GM18951 (cell line): ENCODE data around the gene POC1A.

Source experiments
- POLR2A ChIP-seq: IDR thresholded peaks from 4 replicates; pipeline ENCODE4 v1.6.1; 2011; ENCODE audit warnings: mild to moderate bottlenecking; ENCODE audit not compliant: insufficient read length, insufficient read depth; ENCODE audit errors: extremely low read depth
- in situ Hi-C: fragments of 300-500 bp; cut with MboI; formaldehyde crosslinking; loops from one replicate; pipeline ENCODE4 v1.12.0; 2022; ENCODE audit warnings: low sequenced_read_pairs, mixed read lengths, inconsistent platforms; ENCODE audit not compliant: unreplicated experiment

The POC1A gene

GRCh38 chr3:52084954-52085680, 69.1 kb downstream of the POC1A start:
- in situ Hi-C loops = no loop called here
- no peak for TF ChIP-seq POLR2A

GRCh38 chr3:52084216-52084945, 69.8 kb downstream of the POC1A start:
- no peak for TF ChIP-seq POLR2A
- in situ Hi-C loops = no loop called here

GRCh38 chr3:52083556-52084087, 70.6 kb downstream of the POC1A start:
- no peak for TF ChIP-seq POLR2A
- in situ Hi-C loops = no loop called here

DNA sequence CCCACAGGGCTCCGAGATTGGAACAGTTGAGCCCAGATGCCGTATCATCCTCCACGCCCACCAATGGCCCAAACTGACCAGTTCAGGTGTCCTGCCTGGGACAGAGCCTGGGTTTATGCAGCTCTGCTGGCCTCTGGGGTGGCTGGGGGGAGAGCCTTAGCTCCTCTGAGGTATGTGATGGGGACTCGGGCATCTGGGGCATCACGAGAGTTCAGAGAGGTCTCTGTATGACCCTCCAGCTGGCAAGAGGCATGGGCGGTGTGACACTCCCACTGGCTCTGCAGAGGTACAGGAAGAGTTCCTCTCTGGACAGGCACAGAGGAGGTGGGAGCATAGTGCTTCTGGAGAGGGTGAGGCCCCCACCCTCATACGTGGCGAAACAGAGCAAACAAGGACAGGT, 71.3 kb downstream of the POC1A start:
- no peak for TF ChIP-seq POLR2A

DNA sequence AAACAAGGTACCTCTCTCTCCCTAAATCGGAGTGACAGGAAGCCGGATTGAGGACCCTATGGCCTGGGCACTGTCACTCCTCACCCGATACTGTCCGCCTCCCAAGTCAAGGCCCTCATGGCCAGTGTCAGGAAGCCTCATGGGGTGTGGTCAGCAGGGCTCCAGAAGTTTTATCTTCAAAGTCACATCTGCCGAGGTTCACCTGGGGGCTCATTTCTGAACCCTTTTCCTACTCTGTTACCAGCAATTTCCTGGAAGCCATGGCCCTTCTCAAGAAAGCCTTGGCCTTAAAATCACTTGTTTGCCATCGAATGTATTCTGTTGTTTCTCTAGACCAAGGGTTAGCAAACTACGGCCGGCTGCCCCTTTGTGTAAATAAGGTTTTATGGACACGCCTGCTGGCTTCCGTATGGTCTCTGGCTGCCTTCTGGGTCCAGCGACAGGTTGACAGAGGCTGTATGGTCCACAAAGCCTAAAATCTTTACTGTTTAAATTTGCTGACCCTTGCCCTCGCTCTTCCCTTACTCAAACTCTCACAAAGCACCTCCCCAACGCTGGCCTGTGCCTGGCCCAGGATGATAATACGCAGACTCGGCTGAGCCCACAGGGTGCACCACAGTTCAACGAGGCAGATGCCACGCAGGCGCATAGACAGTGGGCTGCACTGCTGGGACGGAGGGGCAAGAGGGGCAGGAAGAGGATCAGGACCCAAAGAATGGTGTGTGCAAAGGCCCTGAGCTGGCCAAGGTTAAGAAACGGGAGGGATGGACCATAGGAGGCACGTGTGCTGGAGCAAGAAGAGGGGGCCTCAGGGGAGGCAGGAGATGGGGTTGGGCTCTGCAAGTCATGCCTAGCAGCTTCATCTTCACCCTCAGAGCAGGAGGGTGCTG, 73.1 kb downstream of the POC1A start:
- no peak for TF ChIP-seq POLR2A
- in situ Hi-C loops = no loop called here

More for the DNA sequence above, 71.3 kb downstream of the POC1A start:
- in situ Hi-C loops = no loop called here

DNA sequence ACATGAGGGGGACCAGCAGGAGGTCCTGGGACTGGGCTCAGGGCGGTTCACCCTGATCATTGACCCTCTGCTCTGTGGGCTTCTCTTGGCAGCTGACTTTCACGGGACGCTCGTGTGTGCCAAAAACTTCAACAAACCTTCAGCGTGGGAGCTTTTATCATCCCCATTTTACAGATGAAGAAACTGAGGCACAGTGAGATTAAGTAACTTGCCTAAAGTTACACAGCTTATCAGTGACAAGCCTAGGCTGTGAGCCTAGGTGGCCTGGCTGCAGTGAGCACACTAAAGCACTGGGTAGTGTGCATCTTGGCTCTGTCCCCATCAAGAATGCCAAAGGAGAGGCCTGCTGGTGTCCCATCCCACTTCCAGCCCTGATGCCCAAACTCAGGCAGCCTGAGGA, 74.3 kb downstream of the POC1A start:
- in situ Hi-C loops = no loop called here
- TF ChIP-seq POLR2A = no peak

DNA sequence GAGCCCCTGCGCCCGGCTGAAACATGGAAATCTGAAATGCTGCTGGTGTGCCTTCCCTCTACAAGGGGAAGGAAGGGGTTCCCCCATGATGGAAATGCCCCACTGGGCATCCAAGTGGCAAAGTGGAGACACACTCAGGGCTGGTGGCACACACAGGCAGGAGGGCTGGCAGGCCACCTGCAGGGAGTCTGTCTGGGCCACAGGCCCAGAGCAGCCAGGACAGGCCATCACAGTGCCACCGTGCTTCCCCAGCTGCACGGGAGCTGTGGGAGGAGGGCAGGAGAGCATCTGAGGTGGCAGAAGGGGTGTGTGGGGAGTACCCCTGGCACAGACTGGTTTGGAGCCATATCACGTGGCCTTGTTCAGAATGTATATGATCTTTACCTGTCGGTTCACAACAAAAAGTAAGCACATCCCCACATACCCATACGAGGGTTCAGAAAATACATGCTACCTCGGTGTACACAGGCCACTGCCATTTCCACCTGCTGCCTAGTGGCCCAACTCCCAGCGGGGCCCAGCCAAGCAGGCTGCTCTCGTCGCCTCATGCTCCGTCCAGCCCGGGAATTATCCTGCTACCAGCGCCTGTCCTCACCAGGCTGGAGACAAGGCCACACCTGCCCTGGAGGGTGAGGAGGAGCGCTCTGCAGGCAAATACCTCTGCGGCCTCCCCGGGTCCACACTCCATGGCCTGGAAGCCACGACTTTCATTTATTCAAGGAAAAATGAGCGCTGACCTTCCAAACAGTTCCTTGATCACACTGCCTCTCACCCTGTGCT, 75.3 kb downstream of the POC1A start:
- no peak for TF ChIP-seq POLR2A
- in situ Hi-C loops = no loop called here

DNA sequence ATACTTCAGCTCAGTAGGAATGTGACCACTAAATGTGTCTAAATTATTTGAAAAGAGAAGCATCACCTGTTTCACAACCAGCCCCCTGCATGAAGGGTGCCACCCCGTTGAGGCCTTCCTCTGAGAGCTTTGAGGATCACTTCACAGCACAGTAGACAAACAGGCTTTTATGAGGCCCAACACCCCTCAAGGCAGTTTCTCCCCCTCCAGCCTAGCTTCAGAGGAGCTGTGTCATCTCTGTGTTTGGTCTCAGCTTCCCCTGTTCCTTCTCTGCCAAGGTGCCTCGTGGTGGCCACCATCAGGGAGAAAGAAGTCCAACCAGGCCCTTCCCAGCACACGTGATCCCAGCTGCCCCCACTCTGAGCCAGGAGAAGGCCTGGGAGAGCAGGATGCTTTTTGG, 76.3 kb downstream of the POC1A start:
- in situ Hi-C loops = no loop called here
- TF ChIP-seq POLR2A = no peak

GRCh38 chr3:52076896-52077780, 77.1 kb downstream of the POC1A start:
- no peak for TF ChIP-seq POLR2A
- in situ Hi-C loops = no loop called here

DNA sequence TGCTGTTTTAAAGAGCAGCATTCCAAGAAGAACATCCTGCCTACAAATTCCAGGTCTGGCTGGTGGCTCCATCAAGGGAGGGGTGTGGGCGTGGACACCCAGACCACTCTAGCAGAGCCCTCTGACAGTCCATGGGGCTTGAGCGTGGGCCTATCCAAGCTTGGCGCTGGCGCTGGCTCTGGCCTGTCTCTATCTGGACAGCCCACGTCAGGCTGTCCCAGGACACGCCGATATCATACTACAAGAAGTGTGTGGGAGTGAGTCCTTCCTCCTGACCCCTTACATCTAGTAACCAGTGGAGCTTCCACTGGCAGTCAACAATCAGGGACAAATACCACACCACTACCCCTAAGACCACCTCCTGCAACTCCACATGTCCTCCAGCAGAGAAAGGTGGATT, 80.7 kb downstream of the POC1A start:
- no peak for TF ChIP-seq POLR2A
- in situ Hi-C loops = no loop called here

DNA sequence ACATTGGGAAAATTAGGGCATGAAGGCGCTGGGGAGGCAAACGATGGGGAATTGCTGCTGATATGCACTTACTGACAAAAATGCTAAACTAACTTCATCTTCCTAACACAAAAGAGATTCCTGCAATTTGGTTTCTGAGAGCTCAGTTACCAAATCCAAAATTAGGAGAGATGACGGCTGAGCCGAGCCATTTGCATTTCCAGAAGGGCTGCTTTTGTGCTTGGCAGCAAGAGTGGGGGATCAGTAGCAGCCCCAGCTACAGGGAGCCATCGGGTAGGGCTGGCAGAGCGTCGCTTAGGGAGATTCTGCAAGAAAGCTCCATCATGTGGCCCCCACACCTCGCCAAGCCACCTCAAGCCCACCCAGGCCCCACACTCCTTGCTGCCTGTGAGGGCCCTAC, 81.8 kb downstream of the POC1A start:
- no peak for TF ChIP-seq POLR2A
- in situ Hi-C loops = no loop called here
